Heart left ventricle (tissue), 13 donors: ENCODE measurements around the gene ZDHHC16.

Source experiments
- CTCF ChIP-seq, 12 donors: fragments of 200-600 bp; sonication (generic) in 4 of 12; IDR thresholded peaks; one replicate each; pipeline versions ENCODE4 v1.5.0 to v1.8.0; 2018 to 2022; ENCODE audit warnings: antibody characterized with exemption in 12 of 12, mild to moderate bottlenecking in 5 of 12
- POLR2A ChIP-seq, 2 donors: fragments of 450-650 bp; IDR thresholded peaks; one replicate each; pipeline ENCODE4 v1.6.1; 2017; ENCODE audit warnings: antibody characterized with exemption in 2 of 2, mild to moderate bottlenecking in 2 of 2, moderate library complexity in 2 of 2
- donor health status: ischemic (EF 13 %, LVEDD 7.1; RV severe dilation, severe dysfunction).
- donor health status: DM: no; HTN: yes; CAD: no.
- donor health status: DM: no; HTN: no; CAD: no.
- donor health status: ischemic (EF 25% LVEDD 6.9; RV normal size, moderate dysfunction).
- donor health status: ischemic (EF 25% LVEDD 5.7; RV mildly dilated, moderate dysfunction).
- donor health status: ischemic (EF 35%, LVEDD 5.7; RV mildly dilated, moderate dysfunction).
- donor health status: nonischemic (EF 11% LVEDD 7.7; RV severe dilation, severe dysfunction).
- donor health status: DM: yes; HTN: yes; CAD: no.
- donor health status: PGD.
- donor health status: ischemic (EF 29% LVEDD 5.4; RV normal size, mild dysfunction).
- donor health status: nonischemic (EF 23%, LVEDD 6.1; RV moderate dilation, normal function).

- TF ChIP-seq CTCF (IDR thresholded peaks at IDR 0.05) (no peak), POLR2A (IDR thresholded peaks at IDR 0.05) (no peak)
Observed at GRCh38 chr10:97483921-97484320, 37.9 kb downstream of the ZDHHC16 start.
